H1 (cell line): ENCODE measurements around the gene ZNF622. TPM values are rescaled to one million over a fixed set of nuclear protein-coding genes. Genes with fewer than 3 reads are reported as not detected.
"Not testable (repeated sequence)": the region's sequence is repeated elsewhere in the genome, so short reads cannot be mapped to it uniquely, and the experiment has no call there.

Source experiments
- CTCF ChIA-PET: fragments of 300-600 bp; sonication (Branson Sonifier 250); formaldehyde crosslinking; loops from one replicate; lab custom pipeline; 2021; ENCODE audit not compliant: partially characterized antibody; lab: Charles Lee
- POLR2A ChIA-PET: fragments of 300-600 bp; sonication (Branson Sonifier 250); formaldehyde crosslinking; loops from one replicate; lab custom pipeline; 2021; ENCODE audit warnings: inconsistent platforms; ENCODE audit not compliant: partially characterized antibody; lab: Charles Lee
- DNase-seq, 2 experiments: peaks; one replicate each; pipeline versions ENCODE4 v3.0.0 to v3.0.0-alpha.2; 2010 to 2022; ENCODE audit warnings: low spot score in 2 of 2, low read depth in 1 of 2, mixed read lengths in 1 of 2
- FAIRE-seq: peaks from 2 replicates; lab custom pipeline; 2011; peaks lifted over from hg19 to GRCh38; lab: Jason Lieb, UNC
- H2AFZ ChIP-seq: 2 replicates; pipeline ENCODE4 v1.8.1; 2012; ENCODE audit warnings: low read length, inconsistent platforms
- H2AK5ac ChIP-seq: 2 replicates; pipeline ENCODE4 v1.6.1; 2013; ENCODE audit warnings: low read depth, low read length
- H2BK120ac ChIP-seq: replicated peaks from 2 replicates; pipeline ENCODE3; 2013; ENCODE audit warnings: low read depth, low read length, inconsistent platforms
- H2BK12ac ChIP-seq: 2 replicates; pipeline ENCODE4 v1.6.1; 2013; ENCODE audit warnings: low read depth, low read length
- H2BK15ac ChIP-seq: 2 replicates; pipeline ENCODE4 v1.6.1; 2013; ENCODE audit warnings: low read length
- H2BK20ac ChIP-seq: 2 replicates; pipeline ENCODE4 v1.6.1; 2013; ENCODE audit warnings: low read length
- H2BK5ac ChIP-seq: 2 replicates; pipeline ENCODE4 v1.6.1; 2013; ENCODE audit warnings: low read depth, low read length
- H3K14ac ChIP-seq: 2 replicates; pipeline ENCODE4 v1.6.1; 2013; ENCODE audit warnings: inconsistent platforms; ENCODE audit not compliant: insufficient read length
- H3K18ac ChIP-seq: 2 replicates; pipeline ENCODE4 v1.6.1; 2013; ENCODE audit warnings: low read length; ENCODE audit errors: extremely low read depth
- H3K23ac ChIP-seq: 2 replicates; pipeline ENCODE4 v1.6.1; 2013; ENCODE audit warnings: inconsistent platforms; ENCODE audit not compliant: insufficient read length
- H3K23me2 ChIP-seq: 2 replicates; pipeline ENCODE4 v1.6.1; 2013; ENCODE audit warnings: low read depth, low read length
- H3K27ac ChIP-seq: 2 replicates; pipeline ENCODE4 v1.6.1; 2011; ENCODE audit warnings: low read depth, low read length, inconsistent platforms
- H3K27me3 ChIP-seq, 4 experiments: replicated peaks in 1 of 4; 1 replicate in 1 of 4; 2 replicates in 3 of 4; pipeline versions ENCODE4 v1.6.1 to v1.8.1; 2011 to 2013; ENCODE audit warnings: low read length in 3 of 4, mild to moderate bottlenecking in 3 of 4, inconsistent platforms in 2 of 4, mixed read lengths in 2 of 4, moderate library complexity in 1 of 4; ENCODE audit not compliant: control insufficient read depth in 3 of 4, insufficient read depth in 3 of 4; ENCODE audit errors: extremely low read depth in 1 of 4
- H3K36me3 ChIP-seq, 4 experiments: 2 replicates each; pipeline versions ENCODE4 v1.6.1 to v1.8.1; 2011 to 2013; ENCODE audit warnings: mild to moderate bottlenecking in 4 of 4, low read length in 3 of 4, moderate library complexity in 2 of 4, control low read depth in 1 of 4, inconsistent platforms in 1 of 4; ENCODE audit not compliant: insufficient read depth in 4 of 4, control insufficient read depth in 2 of 4
- H3K4ac ChIP-seq: replicated peaks from 2 replicates; pipeline ENCODE3; 2013; ENCODE audit warnings: low read length, low read depth, mixed read lengths, inconsistent platforms; ENCODE audit not compliant: insufficient read length
- H3K4me1 ChIP-seq, 4 experiments: replicated peaks in 1 of 4; 1 replicate in 1 of 4; 2 replicates in 3 of 4; pipeline versions ENCODE4 v1.6.1 to v1.8.1; 2011 to 2013; ENCODE audit warnings: low read length in 3 of 4, inconsistent platforms in 2 of 4, mixed read lengths in 1 of 4; ENCODE audit not compliant: insufficient read depth in 4 of 4, control insufficient read depth in 3 of 4
- H3K4me2 ChIP-seq, 2 experiments: 2 replicates each; pipeline versions ENCODE4 v1.6.1 to v1.8.1; 2011 to 2013; ENCODE audit warnings: low read depth in 2 of 2, low read length in 2 of 2, control low read depth in 1 of 2, inconsistent platforms in 1 of 2, mild to moderate bottlenecking in 1 of 2; ENCODE audit not compliant: insufficient read depth in 1 of 2
- H3K4me3 ChIP-seq, 4 experiments: fragments of 200-600, 300-600 bp in 1 of 4; sonication (generic), shearing (Covaris generic), sonication (Bioruptor Twin) in 1 of 4; 2 replicates each; pipeline versions ENCODE4 v1.5.1 to v1.8.1; 2011 to 2016; ENCODE audit warnings: low read length in 4 of 4, low read depth in 3 of 4, control low read depth in 2 of 4, inconsistent platforms in 2 of 4, mild to moderate bottlenecking in 2 of 4, mixed read lengths in 1 of 4, moderate library complexity in 1 of 4; ENCODE audit not compliant: insufficient read depth in 2 of 4; ENCODE audit errors: extremely low read depth in 1 of 4
- H3K56ac ChIP-seq: replicated peaks from 2 replicates; pipeline ENCODE3; 2013; ENCODE audit warnings: low read depth, mild to moderate bottlenecking, mixed read lengths, low read length, inconsistent platforms; ENCODE audit not compliant: insufficient read length
- H3K79me1 ChIP-seq: 2 replicates; pipeline ENCODE4 v1.6.1; 2013; ENCODE audit warnings: low read depth, low read length, control low read depth
- H3K79me2 ChIP-seq, 2 experiments: 2 replicates each; pipeline versions ENCODE4 v1.6.1 to v1.8.1; 2012 to 2013; ENCODE audit warnings: low read length in 2 of 2, mild to moderate bottlenecking in 2 of 2, inconsistent platforms in 1 of 2; ENCODE audit not compliant: insufficient read depth in 2 of 2, control insufficient read depth in 1 of 2
- H3K9ac ChIP-seq, 4 experiments: replicated peaks in 1 of 4; 1 replicate in 1 of 4; 2 replicates in 3 of 4; pipeline versions ENCODE4 v1.6.1 to v1.8.1; 2011 to 2013; ENCODE audit warnings: low read depth in 3 of 4, low read length in 3 of 4, control low read depth in 2 of 4, mild to moderate bottlenecking in 2 of 4, moderate library complexity in 2 of 4, inconsistent platforms in 1 of 4; ENCODE audit errors: extremely low read depth in 1 of 4
- H3K9me3 ChIP-seq, 2 experiments: 2 replicates each; pipeline versions ENCODE4 v1.6.1 to v1.8.1; 2012 to 2013; ENCODE audit warnings: mild to moderate bottlenecking in 2 of 2, moderate library complexity in 2 of 2, control low read depth in 1 of 2, inconsistent platforms in 1 of 2, low read depth in 1 of 2, low read length in 1 of 2, mixed read lengths in 1 of 2; ENCODE audit not compliant: insufficient read depth in 2 of 2
- H4K20me1 ChIP-seq, 2 experiments: replicated peaks in 1 of 2; 2 replicates each; pipeline versions ENCODE3 to v1.8.1; 2011 to 2013; ENCODE audit warnings: inconsistent platforms in 2 of 2, low read length in 2 of 2, mild to moderate bottlenecking in 1 of 2; ENCODE audit not compliant: insufficient read depth in 2 of 2, control insufficient read depth in 1 of 2
- H4K5ac ChIP-seq: 2 replicates; pipeline ENCODE4 v1.6.1; 2013; ENCODE audit warnings: low read length, low read depth, mixed read lengths, inconsistent platforms; ENCODE audit not compliant: insufficient read length
- H4K8ac ChIP-seq: 2 replicates; pipeline ENCODE4 v1.8.0; 2013; ENCODE audit warnings: mild to moderate bottlenecking, moderate library complexity, low read length, inconsistent platforms; ENCODE audit not compliant: insufficient read depth; ENCODE audit errors: extremely low read depth
- H4K91ac ChIP-seq: replicated peaks from 2 replicates; pipeline ENCODE3; 2013; ENCODE audit warnings: low read length, mixed read lengths, inconsistent platforms; ENCODE audit not compliant: insufficient read length
- CBX5 ChIP-seq: fragments of 300-800, 300-1000 bp; sonication (generic); IDR thresholded peaks from 2 replicates; pipeline ENCODE4 v1.7.1; 2016; ENCODE audit warnings: antibody characterized with exemption, low read length, low read depth
- SIRT6 ChIP-seq: IDR thresholded peaks from one replicate; pipeline ENCODE4 v1.7.1; 2012; ENCODE audit warnings: low read length, inconsistent platforms
- SUZ12 ChIP-seq: fragments of 200-600 bp; sonication (generic); IDR thresholded peaks from 2 replicates; pipeline ENCODE4 v1.6.1; 2012; ENCODE audit warnings: mild to moderate bottlenecking, inconsistent platforms, low read length, moderate library complexity, mixed read lengths
- TBP ChIP-seq: IDR thresholded peaks from 2 replicates; pipeline ENCODE4 v1.6.1; 2011; ENCODE audit warnings: low read depth, low read length, improper control_type of control experiment
- WGBS, 2 experiments: shearing (Covaris generic) in 1 of 2; methylation state at CpG; one replicate each; pipeline versions ENCODE4 v1.1.6 to v1.1.7; 2013 to 2015; ENCODE audit warnings: low lambda C conversion rate in 2 of 2, mixed read lengths in 2 of 2, inconsistent platforms in 1 of 2, low coverage in 1 of 2, missing lambda C conversion rate in 1 of 2; ENCODE audit not compliant: insufficient replicate concordance in 2 of 2, insufficient coverage in 1 of 2, insufficient read length in 1 of 2; ENCODE audit errors: extremely low coverage in 1 of 2, missing lambda C conversion rate in 1 of 2; 5-methylcytosine and 5-hydroxymethylcytosine counted together
- polyA plus RNA-seq, 7 experiments: library from polyadenylated mRNA; depleted of rRNA in 3 of 7; stranded (reverse) in 5 of 7; unstranded in 2 of 7; fragments of >200 nt in 5 of 7; fragments of 200-250 nt in 2 of 7; gene quantifications; 1 replicate in 5 of 7; 2 replicates in 1 of 7; 4 replicates in 1 of 7; pipeline versions ENCODE4 v1.2.1 to v1.2.3, GENCODE V29; 2011 to 2013; ENCODE audit warnings: missing spikeins in 2 of 7, mixed read lengths in 2 of 7
- total RNA-seq: library from RNA; stranded (reverse); fragmentation: NEBNext Ultra II Directional; extraction: Animal tissue kit (Norgen Biotek cat#: 25700); gene quantifications from 2 replicates; pipeline ENCODE4 v1.2.1, GENCODE V29; 2021

Gene ZNF622
- total and polyA plus RNA-seq, 2 of the 8 experiments (the other 6 are each of a cell fraction or from before 2014, with no cell fraction given) = 8.8 to 30.8 TPM

- no peak for TF ChIP-seq CBX5
- no peak for TF ChIP-seq SUZ12
- no peak for TF ChIP-seq SIRT6
- no peak for TF ChIP-seq TBP
Measured at GRCh38 chr5:16477541-16477940, 11.9 kb upstream of the ZNF622 start (continued).

- FAIRE-seq = not testable (repeated sequence)
Measured at GRCh38 chr5:16476417-16476816, 10.8 kb upstream of the ZNF622 start.

More at GRCh38 chr5:16476417-16476816, 10.8 kb upstream of the ZNF622 start:
- H2BK20ac ChIP-seq, H2AFZ ChIP-seq, H4K91ac ChIP-seq, H4K8ac ChIP-seq, H3K9ac ChIP-seq, H3K27ac ChIP-seq, H3K4me2 ChIP-seq, H2BK5ac ChIP-seq, H3K23me2 ChIP-seq, H2BK15ac ChIP-seq, H3K18ac ChIP-seq, H3K79me1 ChIP-seq, H2BK12ac ChIP-seq, H3K56ac ChIP-seq, H3K14ac ChIP-seq, H3K9me3 ChIP-seq, H3K27me3 ChIP-seq, DNase-seq, H2BK120ac ChIP-seq, H4K5ac ChIP-seq, POLR2A ChIA-PET, H3K4ac ChIP-seq, H3K4me1 ChIP-seq, H3K4me3 ChIP-seq, H3K23ac ChIP-seq, H2AK5ac ChIP-seq, H3K79me2 ChIP-seq, H4K20me1 ChIP-seq, H3K36me3 ChIP-seq: not testable (repeated sequence)
- CTCF ChIA-PET = interaction anchor here (1.3 kb wide), 1 partner anchor 14 kb away, joined by 3 read pairs; no protein-coding TSS in a partner anchor
- whole genome bisulfite sequencing, 2 experiments = 92% methylated on average over 3 of the region's 3 CpGs; no CpG with 5 or more reads in 1 of the 2 experiments
